SJCRH30 (cell line): ENCODE results near the gene AMBRA1. TPM values are rescaled to one million over a fixed set of nuclear protein-coding genes. Genes with fewer than 3 reads are reported as not detected.

Source experiments
- DNase-seq, 2 experiments: peaks; one replicate each; pipeline ENCODE4 v3.0.0-alpha.2; 2015 to 2020
- H3K27ac ChIP-seq: fragments of 250-450 bp; sonication (Bioruptor Pico); 2 replicates; pipeline ENCODE4 v1.5.1; 2020; ENCODE audit warnings: mild to moderate bottlenecking, moderate library complexity
- H3K27me3 ChIP-seq: fragments of 250-450 bp; sonication (Bioruptor Pico); 2 replicates; pipeline ENCODE4 v1.5.1; 2020; ENCODE audit warnings: mild to moderate bottlenecking, moderate library complexity
- H3K36me3 ChIP-seq: fragments of 250-450 bp; sonication (Bioruptor Pico); 2 replicates; pipeline ENCODE4 v1.5.1; 2020; ENCODE audit warnings: mild to moderate bottlenecking, moderate library complexity
- H3K4me1 ChIP-seq: fragments of 250-450 bp; sonication (Bioruptor Pico); 2 replicates; pipeline ENCODE4 v1.5.1; 2020; ENCODE audit warnings: mild to moderate bottlenecking, moderate library complexity
- H3K4me3 ChIP-seq: fragments of 250-450 bp; sonication (Bioruptor Pico); 2 replicates; pipeline ENCODE4 v1.5.1; 2020; ENCODE audit warnings: mild to moderate bottlenecking, moderate library complexity
- H3K9me3 ChIP-seq: fragments of 250-450 bp; sonication (Bioruptor Pico); replicated peaks from 2 replicates; pipeline ENCODE4 v1.5.1; 2020; ENCODE audit warnings: mild to moderate bottlenecking, moderate library complexity
- total RNA-seq: library from RNA; depleted of rRNA; stranded (reverse); fragments of >200 nt; shearing (Covaris generic); gene quantifications from 2 replicates; pipeline ENCODE4 v1.2.3, GENCODE V29; 2014

The AMBRA1 gene
- total RNA-seq, 1 experiment from 2014 or later: 23.1 TPM

DNA sequence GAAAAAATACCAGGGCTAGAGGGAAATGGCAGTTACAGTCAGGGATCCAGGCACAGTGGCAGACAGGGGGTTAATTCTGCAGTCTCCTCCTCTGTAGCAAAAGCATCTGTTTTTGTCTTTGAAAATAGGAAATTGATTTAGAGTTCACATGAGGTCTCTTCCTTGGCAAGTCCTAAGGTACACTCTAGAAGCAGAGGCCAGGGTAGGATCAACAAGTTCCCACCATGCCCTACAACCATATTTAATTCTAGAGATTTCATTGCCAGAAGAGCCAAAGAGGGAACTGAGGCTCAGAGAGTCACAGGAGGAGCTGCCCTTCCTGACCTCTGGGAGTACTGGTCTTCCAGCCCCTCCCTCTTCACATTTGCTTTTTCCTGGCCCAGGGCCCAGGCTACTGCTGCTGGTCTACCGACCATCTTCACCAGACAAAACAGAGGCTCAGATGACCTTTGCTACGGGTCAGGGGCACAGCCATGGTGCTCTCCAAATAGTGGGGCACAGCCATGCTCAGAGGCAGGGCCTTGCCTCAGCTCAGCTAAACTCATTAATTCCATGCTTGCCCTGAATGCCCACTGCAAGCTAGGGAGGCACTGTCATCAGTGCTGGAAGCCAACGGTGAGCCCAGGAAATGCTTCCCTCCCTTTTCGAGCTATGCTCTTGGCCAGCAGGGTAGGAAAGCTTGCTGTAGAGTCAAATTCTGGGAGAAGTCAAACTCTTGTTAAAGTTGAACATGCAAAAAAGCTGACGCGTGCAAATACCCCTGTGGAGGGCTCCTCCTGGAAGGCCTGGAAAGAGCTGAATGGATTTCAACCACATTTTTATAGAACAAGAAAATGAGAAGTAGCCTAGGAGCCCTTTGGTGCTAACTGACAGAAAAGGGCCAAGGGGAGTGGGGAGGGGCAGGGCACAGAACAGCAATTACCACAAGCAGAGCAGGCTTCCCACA is 190.6 kb downstream of the AMBRA1 start:
- Histone ChIP-seq H3K9me3 (no peaks in the 10 kb centered on the region), H3K4me3 (no peak overlapping the region), H3K27me3 (no peaks in the 10 kb centered on the region), H3K27ac (no peak overlapping the region), H3K36me3 (peaks cover 12% of the 10 kb centered on the region; the same call in 1 of the 2 replicates), H3K4me1 (no peaks in the 10 kb centered on the region)
- no peak for DNase-seq

GRCh38 chr11:46397526-46397925 is 196.3 kb downstream of the AMBRA1 start:
- H3K4me1 ChIP-seq: no peaks in the 10 kb centered on the region
- H3K27ac ChIP-seq: no peak overlapping the region
- no peaks in the 10 kb centered on the region for H3K9me3 ChIP-seq
- peaks cover 4% of the 10 kb centered on the region; the same call in 1 of the 2 replicates for H3K36me3 ChIP-seq
- DNase-seq: no peak
- H3K4me3 ChIP-seq: no peak overlapping the region
- no peaks in the 10 kb centered on the region for H3K27me3 ChIP-seq

DNA sequence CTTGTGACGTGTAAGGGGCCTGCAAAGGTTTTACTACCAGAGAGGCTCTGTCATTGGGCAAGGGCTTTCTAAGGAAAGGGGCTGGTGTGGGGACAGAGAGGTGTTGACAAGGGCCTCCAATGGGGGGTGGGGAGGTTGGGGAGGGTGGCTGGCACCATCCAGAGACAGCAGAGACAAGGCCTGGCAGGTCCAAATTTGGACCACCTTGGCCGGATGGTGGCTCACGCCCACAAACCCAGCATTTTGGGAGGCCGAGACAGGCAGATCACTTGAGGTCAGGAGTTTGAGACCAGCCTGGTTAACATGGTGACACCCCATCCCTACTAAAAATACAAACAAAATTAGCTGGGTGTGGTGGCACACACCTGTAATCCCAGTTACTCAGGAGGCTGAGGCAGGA is 200.1 kb downstream of the AMBRA1 start:
- H3K27me3 ChIP-seq: no peaks in the 10 kb centered on the region
- H3K36me3 ChIP-seq: no peaks in the 10 kb centered on the region; the same call in 1 of the 2 replicates
- H3K9me3 ChIP-seq: no peaks in the 10 kb centered on the region
- H3K27ac ChIP-seq: no peak overlapping the region
- H3K4me3 ChIP-seq: no peak overlapping the region
- peaks cover 4% of the 10 kb centered on the region for H3K4me1 ChIP-seq
- DNase-seq: no peak

DNA sequence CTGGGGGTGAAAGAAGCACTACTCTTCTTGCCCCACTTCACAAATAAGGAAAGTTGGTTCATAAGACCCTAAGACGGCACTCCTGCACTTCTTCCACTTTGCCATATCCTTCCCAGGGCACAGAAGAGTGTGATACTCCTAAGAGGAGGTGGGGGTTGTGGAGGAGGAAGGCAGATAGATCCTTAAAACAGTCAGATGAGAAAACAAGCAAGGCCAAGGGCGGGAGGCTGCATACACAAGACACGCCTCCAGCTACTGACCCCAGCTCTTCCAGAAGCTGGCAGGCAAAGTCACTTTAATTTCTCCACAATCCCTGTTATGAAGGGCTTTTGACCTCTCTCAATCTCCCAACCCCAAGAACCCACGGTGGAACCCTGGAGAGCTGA is 200.6 kb downstream of the AMBRA1 start:
- no peaks in the 10 kb centered on the region for H3K27me3 ChIP-seq
- no peak for DNase-seq
- no peak overlapping the region for H3K27ac ChIP-seq
- no peaks in the 10 kb centered on the region for H3K9me3 ChIP-seq
- H3K36me3 ChIP-seq: no peaks in the 10 kb centered on the region; the same call in 1 of the 2 replicates
- no peak overlapping the region for H3K4me3 ChIP-seq
- H3K4me1 ChIP-seq: peaks cover 9% of the 10 kb centered on the region

GRCh38 chr11:46392421-46393230 is 201.2 kb downstream of the AMBRA1 start:
- Histone ChIP-seq H3K27ac (no peak overlapping the region), H3K36me3 (no peaks in the 10 kb centered on the region; the same call in 1 of the 2 replicates), H3K4me3 (peak overlapping the region; percentile 85), H3K9me3 (no peaks in the 10 kb centered on the region), H3K27me3 (no peaks in the 10 kb centered on the region), H3K4me1 (peaks cover 10% of the 10 kb centered on the region)
- DNase-seq: peak; percentile 77 to 85

DNA sequence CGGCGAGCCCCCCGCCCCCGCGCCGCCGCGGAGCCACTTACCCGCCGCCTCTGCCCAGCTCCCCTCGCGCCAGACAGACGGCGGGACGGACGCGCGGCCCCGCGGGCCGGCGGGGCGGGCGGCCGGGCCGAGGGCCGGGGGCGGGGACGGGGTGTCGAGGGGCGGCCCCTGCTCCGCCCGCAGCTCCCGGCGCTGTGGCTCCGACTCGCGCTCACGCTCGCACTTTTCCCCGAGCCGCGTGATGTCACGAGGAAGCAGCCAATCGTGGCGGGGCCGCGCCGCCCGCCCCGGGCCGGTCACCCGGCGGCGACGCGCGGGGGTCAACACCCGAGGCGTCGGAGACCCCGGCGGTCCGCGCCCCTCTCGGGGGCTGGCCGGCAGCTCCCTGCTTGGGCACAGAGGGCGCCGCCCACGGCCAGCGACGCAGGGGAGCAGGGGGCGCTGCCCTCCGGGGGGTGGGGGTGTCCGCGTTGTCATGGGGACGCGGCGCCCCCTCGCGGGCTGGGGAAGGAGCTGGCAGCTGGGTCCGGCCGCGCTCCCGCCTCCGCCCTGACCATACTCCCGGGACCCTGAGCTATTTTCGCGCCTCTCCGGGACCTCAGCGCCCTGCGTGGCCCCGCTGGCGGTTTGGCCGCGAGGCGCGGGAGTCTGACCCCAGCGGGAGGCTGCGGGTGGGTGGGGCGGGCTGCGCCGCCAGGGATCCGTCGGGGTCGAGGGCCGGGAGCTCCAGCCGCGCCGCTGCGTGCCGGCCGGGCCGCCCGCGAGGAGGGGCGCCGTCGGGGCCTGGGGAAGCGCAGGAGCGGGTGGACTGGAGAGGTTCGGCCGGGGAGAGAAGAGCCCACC is 202.0 kb downstream of the AMBRA1 start, which contains the start of gene CHRM4:
Gene CHRM4 (minus strand): TSS at position 199 of the 843 bp plus-strand sequence. CDS start 5,219 bp downstream, outside the sequence.
- Histone ChIP-seq H3K9me3 (no peaks in the 10 kb centered on the region), H3K4me1 (peaks cover 10% of the 10 kb centered on the region), H3K27me3 (no peaks in the 10 kb centered on the region), H3K27ac (no peak within 1 kb of the TSS), H3K36me3 (no peaks in the 10 kb centered on the region), H3K4me3 (peak within 1 kb of the TSS; percentile 85)
- peak; percentile 78 to 79 for DNase-seq

GRCh38 chr11:46391186-46391577 is 202.6 kb downstream of the AMBRA1 start:
- Histone ChIP-seq H3K9me3 (no peaks in the 10 kb centered on the region), H3K36me3 (no peaks in the 10 kb centered on the region), H3K27ac (no peak overlapping the region), H3K4me3 (peak overlapping the region; percentile 85), H3K27me3 (no peaks in the 10 kb centered on the region), H3K4me1 (peaks cover 10% of the 10 kb centered on the region)
- no peak for DNase-seq

DNA sequence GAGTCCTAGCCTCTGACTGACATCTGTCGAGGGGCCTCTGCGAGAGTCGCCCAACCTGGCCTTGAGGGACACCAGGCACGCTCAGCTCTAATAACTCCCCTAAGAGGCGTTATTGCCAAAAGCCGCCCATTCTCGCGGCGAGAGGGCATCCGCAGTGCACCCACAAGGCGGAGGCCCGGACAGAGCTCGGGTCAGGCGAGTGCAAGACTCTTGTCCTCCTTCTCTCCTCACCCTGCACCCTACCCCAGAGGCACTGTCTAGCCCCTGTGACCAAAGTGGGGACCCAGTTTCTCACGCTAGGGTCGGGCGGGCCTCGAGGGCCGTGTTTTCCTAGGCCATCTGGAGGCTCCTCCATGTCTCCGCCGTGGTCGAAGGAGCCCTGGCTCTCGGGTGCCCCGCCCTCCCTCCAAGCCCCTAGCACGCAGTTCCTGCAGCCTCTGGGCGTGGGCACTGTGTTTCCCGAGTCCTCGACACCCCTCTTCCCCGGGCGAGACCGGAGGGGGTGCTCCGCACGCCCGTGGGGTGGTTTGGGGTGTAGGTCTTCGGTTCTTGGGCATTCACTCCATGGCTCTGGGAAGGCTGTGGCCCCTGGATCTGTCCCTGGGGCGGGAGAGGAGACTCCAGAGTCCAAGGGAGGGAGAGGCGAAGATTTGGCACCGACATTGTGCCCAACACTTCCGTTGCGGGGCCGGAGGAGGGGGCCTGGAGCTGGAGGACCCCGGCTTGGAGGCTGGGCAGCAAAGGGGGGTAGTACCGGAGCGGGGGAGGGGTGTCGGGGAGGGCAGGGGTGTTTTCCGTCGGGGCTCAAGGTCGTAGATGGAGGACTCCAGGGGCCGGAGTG is 203.3 kb downstream of the AMBRA1 start:
- H3K27me3 ChIP-seq: no peaks in the 10 kb centered on the region
- H3K36me3 ChIP-seq: no peaks in the 10 kb centered on the region
- peak overlapping the region; percentile 85 for H3K4me3 ChIP-seq
- no peak overlapping the region for H3K27ac ChIP-seq
- H3K4me1 ChIP-seq: peaks cover 10% of the 10 kb centered on the region
- DNase-seq: no peak
- no peaks in the 10 kb centered on the region for H3K9me3 ChIP-seq

GRCh38 chr11:46389450-46390330 is 204.1 kb downstream of the AMBRA1 start:
- Histone ChIP-seq H3K27me3 (no peaks in the 10 kb centered on the region), H3K9me3 (no peaks in the 10 kb centered on the region), H3K36me3 (no peaks in the 10 kb centered on the region), H3K27ac (no peak overlapping the region), H3K4me3 (peak overlapping the region; percentile 56), H3K4me1 (peaks cover 10% of the 10 kb centered on the region)
- peak; percentile 89 to 90 for DNase-seq

- Histone ChIP-seq H3K27ac (no peak overlapping the region), H3K27me3 (no peaks in the 10 kb centered on the region), H3K4me1 (peaks cover 10% of the 10 kb centered on the region), H3K4me3 (peak overlapping the region; percentile 56), H3K9me3 (no peaks in the 10 kb centered on the region), H3K36me3 (no peaks in the 10 kb centered on the region)
- no peak for DNase-seq
Measured at GRCh38 chr11:46388619-46389449, 205.0 kb downstream of the AMBRA1 start.

DNA sequence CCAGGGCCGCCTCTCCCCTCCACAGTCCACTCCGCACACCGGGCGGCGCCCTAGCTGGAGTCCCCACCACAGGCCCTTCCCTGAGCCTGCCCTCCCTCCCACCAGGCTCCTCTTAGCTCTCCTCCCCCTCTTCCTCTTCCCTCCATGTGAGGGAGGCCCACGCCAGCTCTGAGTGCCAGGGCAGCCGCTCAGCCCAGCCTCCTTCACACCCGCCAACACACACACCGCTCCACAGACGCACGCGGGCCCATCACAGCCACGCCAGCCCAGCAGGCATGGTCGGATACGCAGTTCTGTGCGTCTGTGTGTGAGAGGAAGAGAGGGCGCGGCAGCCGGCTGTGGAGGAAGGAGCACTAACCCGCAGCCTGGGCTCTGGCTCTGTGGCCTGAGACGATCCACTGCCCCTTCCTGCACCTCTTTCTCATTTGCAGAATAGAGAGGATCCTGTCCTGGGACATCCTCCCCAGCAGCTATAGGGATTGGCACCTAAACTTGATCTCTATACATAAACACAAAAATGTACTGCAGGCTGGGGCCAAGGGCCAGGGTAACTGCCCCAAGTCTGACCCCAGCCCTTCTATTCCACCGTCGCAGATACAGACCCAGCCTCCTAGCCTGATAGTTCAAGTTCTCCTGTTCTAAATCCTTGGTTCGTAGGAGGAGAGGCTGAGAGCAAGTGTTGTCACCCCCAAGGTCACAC is 205.8 kb downstream of the AMBRA1 start:
- H3K27me3 ChIP-seq: no peaks in the 10 kb centered on the region
- no peak overlapping the region for H3K27ac ChIP-seq
- H3K4me1 ChIP-seq: peaks cover 10% of the 10 kb centered on the region
- peak; percentile 50 to 54 for DNase-seq
- H3K9me3 ChIP-seq: no peaks in the 10 kb centered on the region
- H3K4me3 ChIP-seq: peak overlapping the region; percentile 31
- H3K36me3 ChIP-seq: no peaks in the 10 kb centered on the region

DNA sequence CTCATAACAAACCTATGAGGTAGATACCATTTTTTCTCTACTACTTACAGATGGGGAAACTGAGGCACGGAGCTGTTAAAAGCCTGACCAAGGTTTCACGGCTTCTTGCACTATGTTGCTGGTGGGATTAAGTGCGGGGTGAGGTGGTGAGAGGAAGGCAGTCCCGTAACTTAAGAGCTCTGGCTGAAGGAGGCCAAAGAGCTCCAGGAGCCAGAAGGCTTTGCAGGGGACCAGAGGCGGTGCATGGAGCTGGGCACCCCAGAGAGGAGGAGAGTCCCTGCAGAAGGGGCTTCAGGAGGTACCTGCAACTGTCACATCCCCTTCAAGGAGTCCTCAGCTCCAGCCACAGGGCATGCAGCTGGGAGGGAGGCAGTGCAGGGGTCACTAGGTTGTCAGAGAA is 206.4 kb downstream of the AMBRA1 start:
- Histone ChIP-seq H3K4me3 (peak overlapping the region; percentile 31), H3K27me3 (no peaks in the 10 kb centered on the region), H3K9me3 (no peaks in the 10 kb centered on the region), H3K4me1 (peaks cover 10% of the 10 kb centered on the region), H3K36me3 (no peaks in the 10 kb centered on the region), H3K27ac (no peak overlapping the region)
- DNase-seq: no peak
